Measurements from ENCODE around the gene SLC30A10. TPM values are rescaled to one million over a fixed set of nuclear protein-coding genes. Genes with fewer than 3 reads are reported as not detected.

SLC30A10 gene
- total and polyA plus RNA-seq, 2 donors from 2014 or later, result not detected

DNA sequence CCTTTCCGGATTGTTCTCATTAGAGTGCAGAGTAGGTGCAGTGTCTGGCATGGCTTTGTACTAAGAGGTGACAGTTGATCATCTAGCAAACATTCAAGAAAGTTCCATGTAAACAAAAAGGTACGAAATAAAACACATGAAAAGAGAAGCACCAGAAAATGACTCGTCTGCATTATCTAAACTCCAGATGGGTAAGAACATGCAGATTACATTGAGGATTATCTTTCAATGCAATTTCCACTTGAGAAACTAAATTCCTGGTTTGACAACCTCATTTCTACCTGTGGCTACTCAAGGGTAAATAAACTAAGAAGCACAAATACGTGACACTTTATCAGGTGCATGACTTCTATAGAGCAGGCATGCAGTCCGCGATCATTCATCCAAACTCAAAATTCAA lies 17.6 kb downstream of the SLC30A10 start:
- H3K4me1 ChIP-seq (ENCODE audit: control insufficient read depth in 2 of 3, insufficient read depth in 2 of 3, low read depth in 1 of 3, low read length in 3 of 3), result no peaks in the 10 kb centered on the region
- TF ChIP-seq, protein P1, sequence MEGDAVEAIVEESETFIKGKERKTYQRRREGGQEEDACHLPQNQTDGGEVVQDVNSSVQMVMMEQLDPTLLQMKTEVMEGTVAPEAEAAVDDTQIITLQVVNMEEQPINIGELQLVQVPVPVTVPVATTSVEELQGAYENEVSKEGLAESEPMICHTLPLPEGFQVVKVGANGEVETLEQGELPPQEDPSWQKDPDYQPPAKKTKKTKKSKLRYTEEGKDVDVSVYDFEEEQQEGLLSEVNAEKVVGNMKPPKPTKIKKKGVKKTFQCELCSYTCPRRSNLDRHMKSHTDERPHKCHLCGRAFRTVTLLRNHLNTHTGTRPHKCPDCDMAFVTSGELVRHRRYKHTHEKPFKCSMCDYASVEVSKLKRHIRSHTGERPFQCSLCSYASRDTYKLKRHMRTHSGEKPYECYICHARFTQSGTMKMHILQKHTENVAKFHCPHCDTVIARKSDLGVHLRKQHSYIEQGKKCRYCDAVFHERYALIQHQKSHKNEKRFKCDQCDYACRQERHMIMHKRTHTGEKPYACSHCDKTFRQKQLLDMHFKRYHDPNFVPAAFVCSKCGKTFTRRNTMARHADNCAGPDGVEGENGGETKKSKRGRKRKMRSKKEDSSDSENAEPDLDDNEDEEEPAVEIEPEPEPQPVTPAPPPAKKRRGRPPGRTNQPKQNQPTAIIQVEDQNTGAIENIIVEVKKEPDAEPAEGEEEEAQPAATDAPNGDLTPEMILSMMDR (IDR thresholded peaks at IDR 0.05; ENCODE audit: borderline replicate concordance, extremely low read depth, insufficient read depth), result no peak
- no peak overlapping the region for H3K27ac ChIP-seq (ENCODE audit: low read depth in 2 of 2, low read length in 2 of 2)
- no peaks in the 10 kb centered on the region for H3K27me3 ChIP-seq (ENCODE audit: control insufficient read depth, insufficient read depth, low read length)
- no peak overlapping the region for H3K4me3 ChIP-seq (ENCODE audit: low read length in 3 of 3)
- H3K9ac ChIP-seq (ENCODE audit: low read length in 3 of 3), result no peak overlapping the region
- no peaks in the 10 kb centered on the region for H3K36me3 ChIP-seq (ENCODE audit: control insufficient read depth in 2 of 3, insufficient read depth in 3 of 3, low read length in 3 of 3)
- no peak for DNase-seq
- H3K9me3 ChIP-seq (ENCODE audit: control insufficient read depth in 2 of 3, insufficient read depth in 1 of 3, low read length in 3 of 3), result no peaks in the 10 kb centered on the region
- intact Hi-C loops (cut with DNase I), result no loop called here
- no peak for FAIRE-seq

DNA sequence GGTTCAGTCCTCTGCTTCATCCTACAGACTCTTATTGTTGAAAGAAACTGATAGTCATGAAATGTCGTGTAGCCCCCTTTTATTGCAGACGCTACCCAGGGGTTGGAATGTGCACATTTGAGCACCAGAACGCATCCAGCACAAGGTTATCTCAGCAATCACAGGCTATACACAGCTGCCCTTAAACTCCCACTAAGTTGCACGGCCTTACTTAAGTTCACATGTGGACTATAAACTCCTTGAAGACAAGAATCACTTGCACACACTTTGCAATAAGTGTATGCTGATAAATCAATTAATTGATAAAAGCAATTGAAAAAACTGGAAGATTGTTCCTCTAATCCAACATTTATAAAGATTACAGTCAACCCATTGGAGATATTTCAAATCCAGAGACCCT lies 18.9 kb downstream of the SLC30A10 start:
- intact Hi-C loops (cut with DNase I), result no loop called here
- FAIRE-seq, result no peak
- H3K27ac ChIP-seq (ENCODE audit: low read depth in 2 of 2, low read length in 2 of 2), result no peak overlapping the region
- H3K27me3 ChIP-seq (ENCODE audit: control insufficient read depth, insufficient read depth, low read length), result no peaks in the 10 kb centered on the region
- DNase-seq, result no peak
- TF ChIP-seq, protein P1 (IDR thresholded peaks at IDR 0.05; ENCODE audit: borderline replicate concordance, extremely low read depth, insufficient read depth), result no peak
- H3K9me3 ChIP-seq (ENCODE audit: control insufficient read depth in 2 of 3, insufficient read depth in 1 of 3, low read length in 3 of 3), result no peaks in the 10 kb centered on the region
- no peaks in the 10 kb centered on the region for H3K4me1 ChIP-seq (ENCODE audit: control insufficient read depth in 2 of 3, insufficient read depth in 2 of 3, low read depth in 1 of 3, low read length in 3 of 3)
- H3K9ac ChIP-seq (ENCODE audit: low read length in 3 of 3), result no peak overlapping the region
- H3K36me3 ChIP-seq (ENCODE audit: control insufficient read depth in 2 of 3, insufficient read depth in 3 of 3, low read length in 3 of 3), result no peaks in the 10 kb centered on the region
- no peak overlapping the region for H3K4me3 ChIP-seq (ENCODE audit: low read length in 3 of 3)

DNA sequence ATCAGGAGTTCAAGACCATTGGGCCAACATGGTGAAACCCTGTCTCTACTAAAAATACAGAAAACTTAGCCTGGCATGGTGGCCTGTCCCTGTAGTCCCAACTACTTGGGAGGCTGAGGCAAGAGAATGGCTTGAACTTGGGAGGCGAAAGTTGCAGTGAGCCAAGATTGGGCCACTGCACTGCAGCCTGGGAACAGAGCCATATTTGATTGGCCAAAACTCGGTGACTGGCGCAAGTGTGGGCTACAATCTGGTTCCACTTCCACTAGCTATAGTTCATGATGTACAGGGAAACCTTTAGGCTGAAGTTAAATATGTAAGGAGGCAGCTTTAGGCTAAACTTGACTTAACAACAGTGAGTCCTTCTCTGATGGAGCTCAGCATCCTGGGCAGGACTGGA lies 20.2 kb downstream of the SLC30A10 start:
- TF ChIP-seq, protein P1 (IDR thresholded peaks at IDR 0.05; ENCODE audit: borderline replicate concordance, extremely low read depth, insufficient read depth), result no peak
- no peak overlapping the region for H3K9ac ChIP-seq (ENCODE audit: low read length in 3 of 3)
- intact Hi-C loops (cut with DNase I), result no loop called here
- no peak overlapping the region for H3K27ac ChIP-seq (ENCODE audit: low read depth in 2 of 2, low read length in 2 of 2)
- DNase-seq (no peak), FAIRE-seq (no peak)
- H3K9me3 ChIP-seq (ENCODE audit: control insufficient read depth in 2 of 3, insufficient read depth in 1 of 3, low read length in 3 of 3), result no peaks in the 10 kb centered on the region
- no peaks in the 10 kb centered on the region for H3K4me1 ChIP-seq (ENCODE audit: control insufficient read depth in 2 of 3, insufficient read depth in 2 of 3, low read depth in 1 of 3, low read length in 3 of 3)
- no peaks in the 10 kb centered on the region for H3K36me3 ChIP-seq (ENCODE audit: control insufficient read depth in 2 of 3, insufficient read depth in 3 of 3, low read length in 3 of 3)
- H3K4me3 ChIP-seq (ENCODE audit: low read length in 3 of 3), result no peak overlapping the region
- H3K27me3 ChIP-seq (ENCODE audit: control insufficient read depth, insufficient read depth, low read length), result no peaks in the 10 kb centered on the region

DNA sequence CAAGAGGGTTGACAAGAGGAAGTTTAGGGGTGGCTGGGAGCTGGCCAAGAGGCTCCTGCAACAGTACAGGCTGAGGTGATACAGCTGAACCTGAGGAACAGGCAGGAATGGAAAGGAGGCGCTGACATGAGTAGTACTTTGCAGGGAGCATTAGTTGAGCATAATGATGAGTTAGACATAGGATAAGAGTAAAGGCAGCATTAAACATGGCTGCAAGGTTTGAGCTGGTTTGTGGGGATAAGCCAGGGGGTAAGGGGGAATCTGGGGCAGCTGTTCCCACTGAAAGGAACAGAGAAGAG lies 20.6 kb downstream of the SLC30A10 start:
- Histone ChIP-seq H3K9me3 (ENCODE audit: control insufficient read depth in 2 of 3, insufficient read depth in 1 of 3, low read length in 3 of 3) (no peaks in the 10 kb centered on the region), H3K9ac (ENCODE audit: low read length in 3 of 3) (no peak overlapping the region), H3K4me3 (ENCODE audit: low read length in 3 of 3) (no peak overlapping the region), H3K27ac (ENCODE audit: low read depth in 2 of 2, low read length in 2 of 2) (no peak overlapping the region), H3K36me3 (ENCODE audit: control insufficient read depth in 2 of 3, insufficient read depth in 3 of 3, low read length in 3 of 3) (no peaks in the 10 kb centered on the region), H3K4me1 (ENCODE audit: control insufficient read depth in 2 of 3, insufficient read depth in 2 of 3, low read depth in 1 of 3, low read length in 3 of 3) (no peaks in the 10 kb centered on the region), H3K27me3 (ENCODE audit: control insufficient read depth, insufficient read depth, low read length) (no peaks in the 10 kb centered on the region)
- intact Hi-C loops (cut with DNase I), result no loop called here
- FAIRE-seq (no peak), DNase-seq (no peak)
- TF ChIP-seq, protein P1 (IDR thresholded peaks at IDR 0.05; ENCODE audit: borderline replicate concordance, extremely low read depth, insufficient read depth), result no peak
